Breast epithelium (tissue), 4 donors: Measurements from ENCODE around the gene AMOTL1. TPM values are rescaled to one million over a fixed set of nuclear protein-coding genes. Genes with fewer than 3 reads are reported as not detected.

Source experiments
- DNase-seq, 2 donors: peaks; one replicate each; pipeline ENCODE4 v3.0.0-alpha.2; 2019; ENCODE audit warnings: low spot score in 2 of 2
- H3K27ac ChIP-seq, 2 donors: fragments of 200-600 bp; sonication (generic) in 1 of 2; one replicate each; pipeline ENCODE4 v1.5.1; 2016 to 2019; ENCODE audit warnings: mild to moderate bottlenecking in 1 of 2
- H3K27me3 ChIP-seq, 2 donors: fragments of 200-600 bp; sonication (generic) in 1 of 2; one replicate each; pipeline versions ENCODE4 v1.5.1 to v1.6.0; 2017 to 2019; ENCODE audit warnings: control low read depth in 1 of 2, mild to moderate bottlenecking in 1 of 2
- H3K36me3 ChIP-seq: fragments of 200-600 bp; one replicate; pipeline ENCODE4 v1.5.1; 2019
- H3K4me1 ChIP-seq, 2 donors: fragments of 200-600 bp; sonication (generic); one replicate each; pipeline ENCODE4 v1.5.1; 2016 to 2019; ENCODE audit warnings: control low read depth in 1 of 2
- H3K4me3 ChIP-seq, 3 donors: fragments of 200-600 bp; sonication (generic); 1 replicate in 2 of 3; 2 replicates in 1 of 3; pipeline ENCODE4 v1.5.1; 2016 to 2019; ENCODE audit warnings: mild to moderate bottlenecking in 3 of 3, moderate library complexity in 2 of 3
- H3K9me3 ChIP-seq, 2 donors: fragments of 200-600 bp; sonication (generic) in 1 of 2; one replicate each; pipeline ENCODE4 v1.5.1; 2016 to 2019; ENCODE audit warnings: control low read depth in 1 of 2
- POLR2A ChIP-seq: fragments of 450-650 bp; IDR thresholded peaks from one replicate; pipeline ENCODE4 v1.6.1; 2016; ENCODE audit warnings: antibody characterized with exemption, mild to moderate bottlenecking, moderate library complexity
- POLR2AphosphoS5 ChIP-seq, 3 donors: sonication (generic); formaldehyde crosslinking; IDR thresholded peaks; one replicate each; pipeline ENCODE4 v1.6.1; 2017; ENCODE audit warnings: antibody characterized with exemption in 3 of 3
- intact Hi-C: fragments of 100-400 bp; cut with DNase I; formaldehyde crosslinking; loops from one replicate; pipeline ENCODE4 v1.15.1; 2023; ENCODE audit warnings: low total_unique reads
- total RNA-seq, 3 donors: library from RNA; depleted of rRNA; stranded (reverse); fragments of >200 nt; gene quantifications; one replicate each; pipeline ENCODE4 v1.1.0, GENCODE V29; 2016
- TF ChIP-seq, protein P1 (sequence below), 3 donors: fragments of 450-650 bp; IDR thresholded peaks; one replicate each; pipeline ENCODE4 v1.5.1; 2016 to 2017; ENCODE audit warnings: antibody characterized with exemption in 3 of 3, mild to moderate bottlenecking in 3 of 3, moderate library complexity in 3 of 3

AMOTL1 gene
- total RNA-seq, 3 donors from 2014 or later = 35.5 to 41.4 (median 39.0) TPM

DNA sequence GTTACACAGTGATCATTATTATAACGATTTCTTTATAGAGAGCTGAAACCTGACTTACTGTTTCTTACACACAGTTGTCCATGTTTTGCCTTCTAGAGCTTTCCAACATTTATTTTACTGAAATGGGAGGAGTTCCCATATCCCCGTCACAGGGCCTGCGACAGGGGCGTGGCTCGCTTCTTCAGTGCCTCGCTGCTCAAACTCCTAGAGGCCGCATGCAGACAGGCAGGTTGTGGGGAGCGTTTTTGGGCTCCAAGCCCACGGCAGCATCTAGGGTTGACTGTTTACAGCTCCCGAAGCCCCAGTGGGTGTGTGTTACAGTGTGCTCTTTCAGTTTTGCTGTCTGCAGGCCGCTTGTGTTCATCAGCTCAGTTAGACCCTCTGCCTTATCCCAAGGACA is 12.7 kb upstream of the AMOTL1 start:
- no peak for DNase-seq
- Histone ChIP-seq H3K4me3 (no peak overlapping the region), H3K27ac (no peak overlapping the region), H3K4me1 (no peaks in the 10 kb centered on the region), H3K36me3 (no peaks in the 10 kb centered on the region), H3K9me3 (no peaks in the 10 kb centered on the region), H3K27me3 (no peaks in the 10 kb centered on the region)
- intact Hi-C loops = no loop called here
- TF ChIP-seq POLR2AphosphoS5 (IDR thresholded peaks at IDR 0.05) (no peak), POLR2A (no peak)
- TF ChIP-seq, protein P1, sequence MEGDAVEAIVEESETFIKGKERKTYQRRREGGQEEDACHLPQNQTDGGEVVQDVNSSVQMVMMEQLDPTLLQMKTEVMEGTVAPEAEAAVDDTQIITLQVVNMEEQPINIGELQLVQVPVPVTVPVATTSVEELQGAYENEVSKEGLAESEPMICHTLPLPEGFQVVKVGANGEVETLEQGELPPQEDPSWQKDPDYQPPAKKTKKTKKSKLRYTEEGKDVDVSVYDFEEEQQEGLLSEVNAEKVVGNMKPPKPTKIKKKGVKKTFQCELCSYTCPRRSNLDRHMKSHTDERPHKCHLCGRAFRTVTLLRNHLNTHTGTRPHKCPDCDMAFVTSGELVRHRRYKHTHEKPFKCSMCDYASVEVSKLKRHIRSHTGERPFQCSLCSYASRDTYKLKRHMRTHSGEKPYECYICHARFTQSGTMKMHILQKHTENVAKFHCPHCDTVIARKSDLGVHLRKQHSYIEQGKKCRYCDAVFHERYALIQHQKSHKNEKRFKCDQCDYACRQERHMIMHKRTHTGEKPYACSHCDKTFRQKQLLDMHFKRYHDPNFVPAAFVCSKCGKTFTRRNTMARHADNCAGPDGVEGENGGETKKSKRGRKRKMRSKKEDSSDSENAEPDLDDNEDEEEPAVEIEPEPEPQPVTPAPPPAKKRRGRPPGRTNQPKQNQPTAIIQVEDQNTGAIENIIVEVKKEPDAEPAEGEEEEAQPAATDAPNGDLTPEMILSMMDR (IDR thresholded peaks at IDR 0.05) = no peak

DNA sequence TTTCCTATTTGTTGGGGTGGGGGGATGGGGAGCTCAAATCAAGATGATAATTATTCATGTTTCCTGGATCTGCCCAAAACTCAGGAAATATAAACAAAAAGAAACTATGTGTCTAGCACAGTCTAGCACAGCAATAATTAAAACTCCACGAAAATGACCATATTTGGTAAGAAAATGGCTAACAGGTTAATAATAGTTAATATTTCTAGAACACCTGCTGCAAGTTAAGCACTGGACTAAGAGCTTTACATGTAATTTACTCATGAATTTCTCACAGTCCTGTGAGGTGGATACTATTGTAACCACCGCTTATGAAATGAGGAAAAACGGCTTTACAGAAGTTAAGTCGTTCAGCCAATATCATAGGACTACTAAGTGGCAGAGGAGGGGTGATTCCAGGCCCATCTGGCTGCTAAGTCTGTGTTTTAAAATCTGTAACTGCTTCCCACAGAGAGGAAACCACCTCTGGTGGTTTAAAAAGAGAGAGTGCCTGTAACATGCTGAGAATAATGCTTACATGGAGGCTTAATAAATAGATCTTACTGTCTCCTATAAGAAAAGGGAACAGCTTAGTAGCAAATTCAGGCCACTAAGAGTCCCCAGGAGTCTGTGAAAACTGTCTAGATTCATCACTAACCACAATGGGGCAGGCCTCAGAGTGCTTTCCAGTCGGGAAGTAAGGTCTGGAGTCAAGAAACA is 11.0 kb upstream of the AMOTL1 start:
- Histone ChIP-seq H3K27me3 (no peaks in the 10 kb centered on the region), H3K4me1 (no peaks in the 10 kb centered on the region), H3K9me3 (no peaks in the 10 kb centered on the region), H3K36me3 (no peaks in the 10 kb centered on the region), H3K27ac (no peak overlapping the region), H3K4me3 (no peak overlapping the region)
- no peak for TF ChIP-seq POLR2AphosphoS5 (IDR thresholded peaks at IDR 0.05)
- TF ChIP-seq POLR2A = no peak
- TF ChIP-seq, protein P1 (IDR thresholded peaks at IDR 0.05) = no peak
- DNase-seq = no peak
- intact Hi-C loops = no loop called here

DNA sequence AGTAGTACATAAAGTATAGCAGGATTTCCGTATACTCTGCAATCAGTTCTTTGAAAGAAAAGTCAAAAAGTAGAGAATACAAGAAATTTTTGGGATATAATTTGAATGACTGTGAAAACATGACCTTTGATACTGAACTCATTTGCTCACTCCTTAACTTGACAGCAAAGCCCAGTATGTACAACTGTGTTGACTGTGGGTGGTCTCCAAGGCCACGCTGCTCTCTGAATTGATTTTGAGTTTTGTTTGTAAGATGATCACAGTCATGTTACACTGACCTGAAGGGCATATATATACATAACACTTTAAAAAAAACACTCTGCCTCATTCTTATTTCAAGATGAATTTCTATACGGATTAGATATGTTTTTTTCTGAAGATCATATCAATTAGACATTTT is 9.5 kb upstream of the AMOTL1 start:
- DNase-seq = no peak
- intact Hi-C loops = no loop called here
- no peak for TF ChIP-seq POLR2AphosphoS5 (IDR thresholded peaks at IDR 0.05)
- TF ChIP-seq, protein P1 (IDR thresholded peaks at IDR 0.05) = no peak
- no peak for TF ChIP-seq POLR2A
- Histone ChIP-seq H3K27ac (no peak overlapping the region), H3K4me3 (no peak overlapping the region), H3K4me1 (no peaks in the 10 kb centered on the region), H3K27me3 (no peaks in the 10 kb centered on the region), H3K36me3 (no peaks in the 10 kb centered on the region), H3K9me3 (no peaks in the 10 kb centered on the region)

DNA sequence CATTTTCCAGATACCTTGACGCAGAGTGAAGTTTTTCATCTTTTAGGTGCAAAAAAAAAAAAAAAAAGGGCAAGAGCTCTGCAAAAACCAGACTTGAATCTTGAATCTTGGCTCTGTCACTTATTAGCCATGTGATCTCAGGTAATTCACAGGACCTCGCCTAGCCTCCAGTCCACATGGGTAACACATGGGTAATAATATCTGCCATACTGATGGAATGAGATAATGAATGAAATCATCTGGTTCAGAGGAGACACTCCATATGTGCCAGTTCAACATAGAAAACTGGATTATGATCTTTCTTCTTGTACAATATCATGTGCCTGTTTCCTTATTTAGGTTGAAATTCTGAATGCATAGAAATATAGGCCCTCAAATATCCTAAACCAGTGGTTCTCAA is 8.6 kb upstream of the AMOTL1 start:
- no peak overlapping the region for H3K4me3 ChIP-seq
- no peak overlapping the region for H3K27ac ChIP-seq
- TF ChIP-seq POLR2A = no peak
- no peak for TF ChIP-seq POLR2AphosphoS5 (IDR thresholded peaks at IDR 0.05)
- TF ChIP-seq, protein P1 (IDR thresholded peaks at IDR 0.05) = no peak
- no peaks in the 10 kb centered on the region for H3K9me3 ChIP-seq
- H3K4me1 ChIP-seq = no peaks in the 10 kb centered on the region
- no peak for DNase-seq
- no peaks in the 10 kb centered on the region for H3K27me3 ChIP-seq
- intact Hi-C loops = no loop called here
- no peaks in the 10 kb centered on the region for H3K36me3 ChIP-seq

DNA sequence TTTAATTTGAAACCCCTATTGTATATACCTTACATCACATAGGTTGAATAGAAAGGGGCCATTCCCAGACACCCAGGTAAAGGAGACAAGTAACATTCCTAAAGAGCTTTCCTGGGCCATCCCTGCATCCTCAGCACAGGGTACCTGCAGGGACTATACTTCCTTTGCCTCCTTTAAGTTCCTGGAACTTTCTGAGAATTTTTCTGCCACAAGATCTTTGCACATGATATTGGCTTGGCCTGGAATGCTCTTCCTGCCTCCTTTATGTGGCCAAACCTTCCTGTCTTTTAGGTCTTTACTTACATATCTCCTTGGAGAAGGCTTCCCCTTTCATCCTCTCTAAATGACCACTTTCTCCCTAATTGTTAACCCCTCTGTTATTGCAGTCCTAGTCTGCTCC is 7.9 kb upstream of the AMOTL1 start:
- Histone ChIP-seq H3K27ac (no peak overlapping the region), H3K36me3 (no peaks in the 10 kb centered on the region), H3K4me1 (no peaks in the 10 kb centered on the region), H3K4me3 (no peak overlapping the region), H3K27me3 (no peaks in the 10 kb centered on the region), H3K9me3 (no peaks in the 10 kb centered on the region)
- intact Hi-C loops = no loop called here
- DNase-seq = no peak
- TF ChIP-seq POLR2AphosphoS5 (IDR thresholded peaks at IDR 0.05) (no peak), POLR2A (no peak)
- TF ChIP-seq, protein P1 (IDR thresholded peaks at IDR 0.05) = no peak
